ENCODE data around the gene MDFIC2.
"Not testable (repeated sequence)": the region's sequence is repeated elsewhere in the genome, so short reads cannot be mapped to it uniquely, and the experiment has no call there.

The MDFIC2 gene

GRCh38 chr3:70250492-70250891 is 61.9 kb downstream of the MDFIC2 start:
- DNase-seq, result no peak

- no peak for DNase-seq
These were observed 62.8 kb downstream of the MDFIC2 start for GRCh38 chr3:70249509-70250160.

DNA sequence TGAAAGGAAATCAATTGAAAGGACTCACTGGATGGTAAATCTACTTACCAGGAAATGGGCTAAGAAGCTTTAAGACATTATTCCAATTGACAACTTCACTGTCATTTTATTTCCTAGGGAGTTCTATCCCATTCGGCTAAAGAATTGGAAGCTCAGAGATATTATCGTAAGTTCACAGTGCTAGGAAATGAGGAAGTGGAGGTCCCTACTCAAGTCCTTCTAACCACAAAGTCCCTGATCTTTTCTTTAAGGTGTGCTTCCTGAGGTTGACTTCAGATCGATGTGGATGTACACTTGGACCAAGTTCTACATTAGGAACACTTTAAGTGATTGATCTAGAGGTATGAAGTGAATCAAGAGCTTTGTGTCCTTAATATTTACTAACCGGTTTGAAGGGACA is 63.6 kb downstream of the MDFIC2 start:
- DNase-seq, result no peak

GRCh38 chr3:70247955-70248354 is 64.5 kb downstream of the MDFIC2 start:
- DNase-seq, result no peak

GRCh38 chr3:70245746-70246525 is 66.5 kb downstream of the MDFIC2 start:
- DNase-seq, result no peak

DNA sequence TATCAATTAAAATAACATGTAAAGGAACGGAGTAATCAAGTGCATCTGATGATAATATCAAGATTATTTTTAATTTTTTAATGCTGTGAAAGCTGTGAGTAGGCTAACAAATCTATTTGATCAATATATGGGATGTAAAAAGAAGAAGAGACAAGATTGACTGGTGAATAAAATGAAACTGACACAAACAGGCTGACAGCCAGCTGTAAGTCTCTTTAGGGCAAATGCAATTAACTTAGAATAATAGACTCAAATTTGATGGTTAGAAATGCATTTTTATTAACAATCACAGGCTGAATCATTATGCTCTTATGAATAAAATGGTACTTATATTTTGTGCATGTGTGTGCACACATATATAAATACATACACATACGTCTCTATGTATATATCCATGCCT is 68.0 kb downstream of the MDFIC2 start:
- no peak for DNase-seq

GRCh38 chr3:70242297-70242882 is 70.0 kb downstream of the MDFIC2 start:
- no peak for DNase-seq

DNA sequence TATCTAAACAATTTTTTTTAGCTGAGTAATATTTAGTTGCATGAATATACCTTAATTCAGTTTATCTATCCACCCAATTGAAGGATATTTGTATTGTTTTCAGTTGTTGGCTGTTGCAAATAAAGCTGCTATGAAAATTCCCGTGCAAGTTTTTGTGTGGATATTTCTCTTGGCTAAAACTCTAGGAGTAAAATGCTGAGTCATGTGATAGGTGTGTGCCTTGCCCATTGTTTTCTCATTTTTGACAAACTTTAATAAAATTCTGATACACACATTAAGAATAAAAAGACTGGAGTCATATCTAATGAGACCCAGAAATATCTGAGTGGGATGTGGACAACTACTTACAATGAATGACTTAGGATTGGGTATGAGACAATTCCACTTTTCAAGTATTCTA is 78.6 kb downstream of the MDFIC2 start:
- DNase-seq, result no peak

GRCh38 chr3:70233112-70233511 is 79.3 kb downstream of the MDFIC2 start:
- DNase-seq, result no peak

DNA sequence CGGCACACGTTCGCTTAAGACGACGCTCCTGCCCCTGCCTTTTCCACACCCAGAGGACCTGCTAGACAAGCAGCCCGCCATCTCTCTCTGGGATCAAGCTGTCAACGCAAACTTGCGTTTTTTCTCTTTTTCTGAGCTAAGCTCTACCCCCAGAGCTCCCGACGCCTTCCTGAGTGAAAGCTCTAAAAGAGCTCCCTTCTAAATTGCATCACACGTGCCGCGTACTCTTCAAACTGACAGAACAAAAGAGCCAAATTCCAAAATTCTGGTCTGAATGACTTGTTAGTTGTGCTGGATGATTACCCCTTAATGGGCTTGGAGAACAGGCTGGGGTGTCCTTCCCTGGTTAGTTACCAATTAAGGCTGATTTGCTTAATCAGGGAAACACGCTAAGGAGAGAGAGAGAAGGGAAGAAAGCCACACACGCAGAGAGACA is 81.2 kb downstream of the MDFIC2 start:
- DNase-seq, result no peak

GRCh38 chr3:70227437-70227836 is 85.0 kb downstream of the MDFIC2 start:
- no peak for DNase-seq

GRCh38 chr3:70225146-70225545 is 87.3 kb downstream of the MDFIC2 start:
- DNase-seq, result no peak

GRCh38 chr3:70224337-70224736 is 88.1 kb downstream of the MDFIC2 start:
- DNase-seq, result no peak

- DNase-seq, result no peak
These were observed 94.0 kb downstream of the MDFIC2 start for GRCh38 chr3:70218471-70218870.

DNA sequence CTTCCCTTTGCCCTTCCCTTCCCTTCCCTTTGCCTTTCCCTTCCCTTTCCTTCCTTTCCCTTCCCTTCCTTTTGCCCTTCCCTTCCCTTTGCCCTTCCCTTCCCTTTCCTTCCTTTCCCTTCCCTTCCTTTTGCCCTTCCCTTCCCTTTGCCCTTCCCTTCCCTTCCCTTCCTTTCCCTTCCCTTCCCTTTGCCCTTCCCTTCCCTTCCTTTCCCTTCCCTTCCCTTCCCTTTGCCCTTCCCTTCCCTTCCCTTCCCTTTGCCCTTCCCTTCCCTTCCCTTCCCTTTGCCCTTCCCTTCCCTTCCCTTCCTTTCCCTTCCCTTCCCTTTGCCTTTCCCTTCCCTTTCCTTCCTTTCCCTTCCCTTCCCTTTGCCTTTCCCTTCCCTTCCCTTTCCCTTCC is 101.2 kb downstream of the MDFIC2 start:
- not testable (repeated sequence) for DNase-seq

DNA sequence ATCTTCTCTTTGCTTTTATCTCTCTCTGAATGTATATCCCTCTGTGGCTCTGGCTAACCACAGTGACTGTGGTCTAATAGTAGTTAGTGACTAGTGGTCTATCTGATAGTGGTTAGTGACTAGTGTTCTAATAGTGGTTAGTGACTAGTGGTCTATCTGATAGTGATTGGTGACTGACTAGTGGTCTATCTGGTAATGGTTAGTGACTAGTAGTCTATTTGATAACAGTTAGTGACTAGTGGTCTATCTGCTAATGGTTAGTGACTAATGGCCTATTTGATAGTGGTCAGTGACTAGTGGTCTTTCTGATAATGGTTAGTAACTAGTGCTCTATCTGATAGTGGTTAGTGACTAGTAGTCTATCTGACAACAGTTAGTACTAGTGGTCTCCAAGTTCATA is 110.5 kb downstream of the MDFIC2 start:
- no peak for DNase-seq

DNA sequence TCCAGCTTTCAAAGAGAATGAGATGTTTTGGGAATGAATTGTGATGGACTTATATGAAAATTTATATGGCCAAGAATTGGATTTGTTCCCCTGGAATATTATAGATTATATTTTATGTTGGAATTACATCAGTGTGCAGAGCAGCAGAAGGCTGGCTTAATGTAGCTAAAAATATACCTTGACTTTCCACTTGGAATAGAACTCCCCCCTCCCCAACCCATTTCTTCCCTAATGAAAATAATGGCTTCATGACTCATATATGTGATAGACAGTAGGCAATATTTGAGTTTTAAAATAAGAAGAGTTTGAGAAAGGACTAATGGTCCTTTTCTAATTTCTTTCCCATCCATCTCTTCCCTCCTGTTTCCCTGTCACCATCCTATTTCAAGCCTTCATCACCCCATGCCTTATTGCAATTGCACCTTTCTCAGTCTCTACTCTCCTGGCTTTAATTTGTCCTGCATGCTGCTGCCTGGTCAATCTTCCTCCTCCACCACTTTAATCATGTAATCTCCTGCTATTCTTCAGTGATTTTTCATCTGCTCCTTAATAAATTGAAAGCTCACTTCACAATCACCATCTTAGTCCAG is 122.5 kb downstream of the MDFIC2 start:
- no peak for DNase-seq

DNA sequence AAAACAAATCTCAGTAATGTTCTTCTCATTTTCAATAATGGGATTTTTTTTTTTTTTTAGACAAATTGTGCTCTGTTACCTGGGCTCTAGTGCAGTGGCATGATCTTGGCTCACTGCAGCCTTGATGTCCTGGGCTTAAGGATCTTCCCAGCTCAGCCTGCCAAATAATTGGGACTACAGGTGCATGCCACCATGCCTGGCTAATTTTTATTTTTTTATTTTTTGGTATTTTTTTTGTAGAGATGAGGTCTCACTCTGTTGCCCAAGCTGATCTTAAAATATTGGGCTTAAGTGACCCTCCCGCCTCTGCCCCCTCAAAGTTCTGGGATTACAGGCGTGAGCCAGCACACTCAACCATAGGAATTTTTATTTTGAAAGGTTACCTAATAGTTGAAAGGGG is 126.2 kb downstream of the MDFIC2 start:
- no peak for DNase-seq

GRCh38 chr3:70185661-70186060 is 126.8 kb downstream of the MDFIC2 start:
- DNase-seq, result no peak

DNA sequence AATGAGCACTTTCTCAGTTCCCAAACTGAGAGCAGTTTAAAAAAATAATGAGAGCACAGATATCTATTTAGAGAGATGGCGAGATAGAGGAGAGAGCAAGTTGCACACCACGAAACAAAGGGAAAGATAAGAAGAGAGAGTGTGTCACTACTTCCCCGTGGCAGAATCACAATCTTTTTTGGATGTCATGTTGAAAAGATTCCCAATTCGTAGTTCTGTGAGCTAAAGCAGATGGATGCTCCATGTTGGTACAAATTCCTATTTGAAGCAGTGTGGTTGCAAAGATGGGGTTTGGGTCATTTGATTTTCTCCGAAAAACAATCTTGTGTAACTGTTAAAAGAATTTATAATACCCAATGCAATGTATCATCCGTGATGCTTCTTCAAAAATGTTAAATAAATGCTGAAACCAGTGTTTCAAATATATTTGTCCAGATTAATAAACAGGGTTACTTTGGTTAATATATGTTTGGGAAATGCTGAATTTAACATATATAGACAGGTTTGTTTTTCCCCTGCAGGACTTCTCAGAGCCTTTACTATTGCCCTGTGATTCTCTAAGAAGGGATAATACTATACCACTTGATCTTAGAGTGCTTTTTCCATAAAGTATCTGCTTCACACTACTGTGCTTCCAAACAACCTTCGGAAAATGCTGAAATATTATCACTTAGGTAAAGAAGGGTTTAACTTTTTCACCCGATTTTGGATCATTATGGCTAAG is 128.5 kb downstream of the MDFIC2 start:
- DNase-seq, result no peak

- DNase-seq, result no peak
These were observed 130.3 kb downstream of the MDFIC2 start for GRCh38 chr3:70182166-70182565.

- DNase-seq, result no peak
These were observed 131.8 kb downstream of the MDFIC2 start for GRCh38 chr3:70180664-70181063.

DNA sequence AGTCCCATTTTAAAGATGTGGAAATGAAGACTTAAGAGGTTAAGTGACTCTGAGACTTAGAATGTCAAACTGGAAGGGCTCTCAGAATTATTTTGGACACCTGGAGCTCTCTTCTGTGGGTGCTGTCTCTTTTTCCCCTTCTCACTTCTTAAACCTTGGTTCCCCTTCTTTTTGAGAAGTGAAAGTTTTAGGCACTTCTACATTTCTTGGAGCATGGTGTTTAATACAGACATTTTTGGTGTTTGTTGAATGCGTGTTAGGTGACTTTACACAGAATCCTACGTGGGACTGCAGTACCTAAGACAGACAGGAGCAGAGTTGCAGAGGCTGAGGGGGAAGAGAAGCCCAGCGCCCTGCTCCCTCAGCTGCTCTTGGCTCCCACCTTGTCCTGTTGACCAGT is 133.3 kb downstream of the MDFIC2 start:
- DNase-seq, result no peak

All from CD4-positive, alpha-beta T cell treated with Interleukin-12 subunit alpha and Interleukin-12 subunit beta, for 1 hour (primary cell).